GM12892 (cell line): ENCODE results near the gene RALA.

ENCODE experiments used
- POLR2A ChIP-seq: IDR thresholded peaks from 2 replicates; pipeline ENCODE4 v1.6.1; 2011; ENCODE audit warnings: low read depth, low read length, control low read depth
- POLR2AphosphoS5 ChIP-seq: IDR thresholded peaks from 2 replicates; pipeline ENCODE4 v1.6.1; 2011; ENCODE audit warnings: low read depth, low read length, control low read depth
- TAF1 ChIP-seq: IDR thresholded peaks from 2 replicates; pipeline ENCODE4 v1.6.1; 2011; ENCODE audit warnings: low read depth, mild to moderate bottlenecking, control low read depth, low read length, borderline replicate concordance

- TF ChIP-seq POLR2A: no peak
- TF ChIP-seq TAF1: no peak
- TF ChIP-seq POLR2AphosphoS5: no peak
Measured at GRCh38 chr7:39618868-39619267, 4.5 kb upstream of the RALA start.
